HFFc6 (cell line): ENCODE results near the gene DDX47. TPM values are rescaled to one million over a fixed set of nuclear protein-coding genes. Genes with fewer than 3 reads are reported as not detected.
"Not testable (repeated sequence)": the region's sequence is repeated elsewhere in the genome, so short reads cannot be mapped to it uniquely, and the experiment has no call there.

Source experiments
- DNase-seq: peaks from one replicate; pipeline ENCODE4 v3.0.0-alpha.2; 2018
- H3K27ac Mint-ChIP-seq: 2 replicates; pipeline ENCODE4 v1.8.0; 2020; ENCODE audit warnings: mild to moderate bottlenecking, mixed read lengths
- H3K27me3 Mint-ChIP-seq: 2 replicates; pipeline ENCODE4 v1.8.0; 2021; ENCODE audit warnings: mild to moderate bottlenecking, moderate library complexity, mixed read lengths; ENCODE audit not compliant: insufficient read depth
- H3K36me3 Mint-ChIP-seq: 2 replicates; pipeline ENCODE4 v1.8.0; 2021; ENCODE audit warnings: low read depth, mixed read lengths
- H3K4me1 Mint-ChIP-seq: 2 replicates; pipeline ENCODE4 v1.8.0; 2020; ENCODE audit warnings: low read depth, mixed read lengths
- H3K4me3 Mint-ChIP-seq: 2 replicates; pipeline ENCODE4 v1.8.0; 2020; ENCODE audit warnings: mild to moderate bottlenecking, moderate library complexity, mixed read lengths
- H3K9me3 Mint-ChIP-seq: 2 replicates; pipeline ENCODE4 v1.8.0; 2020; ENCODE audit warnings: mild to moderate bottlenecking, mixed read lengths
- CTCF ChIP-seq: fragments of 200-600 bp; sonication (generic); IDR thresholded peaks from 2 replicates; pipeline ENCODE4 v1.5.0; 2021; ENCODE audit warnings: antibody characterized with exemption, mild to moderate bottlenecking
- total RNA-seq, 6 experiments: library from RNA; stranded (reverse); fragmentation: NEBNext Ultra II Directional; extraction: Animal tissue kit (Norgen Biotek cat#: 25700); gene quantifications; 2 replicates in 1 of 6; 3 replicates in 5 of 6; pipeline ENCODE4 v1.2.3, GENCODE V29; 2021

The DDX47 gene
- total RNA-seq, 6 experiments from 2014 or later = 87.6 to 97.3 (median 94.2) TPM

GRCh38 chr12:12797794-12798152 is 15.4 kb upstream of the DDX47 start:
- Mint-ChIP-seq H3K36me3 (no peaks in the 10 kb centered on the region), H3K9me3 (no peaks in the 10 kb centered on the region), H3K4me3 (no peak overlapping the region), H3K4me1 (peaks cover 18% of the 10 kb centered on the region), H3K27me3 (peaks cover 2% of the 10 kb centered on the region), H3K27ac (no peak overlapping the region; the same call in 1 of the 2 replicates)
- TF ChIP-seq CTCF = no peak
- DNase-seq = no peak

GRCh38 chr12:12798480-12798879 is 14.7 kb upstream of the DDX47 start:
- Mint-ChIP-seq H3K9me3 (no peaks in the 10 kb centered on the region), H3K4me1 (peaks cover 25% of the 10 kb centered on the region), H3K36me3 (no peaks in the 10 kb centered on the region), H3K4me3 (no peak overlapping the region), H3K27ac (no peak overlapping the region), H3K27me3 (peaks cover 2% of the 10 kb centered on the region)
- TF ChIP-seq CTCF = no peak
- DNase-seq = no peak

GRCh38 chr12:12799163-12799920 is 13.8 kb upstream of the DDX47 start:
- H3K4me1 Mint-ChIP-seq = peaks cover 33% of the 10 kb centered on the region
- TF ChIP-seq CTCF = no peak
- no peaks in the 10 kb centered on the region for H3K36me3 Mint-ChIP-seq
- DNase-seq = no peak
- no peaks in the 10 kb centered on the region for H3K9me3 Mint-ChIP-seq
- no peak overlapping the region for H3K27ac Mint-ChIP-seq
- H3K4me3 Mint-ChIP-seq = no peak overlapping the region
- H3K27me3 Mint-ChIP-seq = peaks cover 2% of the 10 kb centered on the region

- peaks cover 4% of the 10 kb centered on the region; the same call in 1 of the 2 replicates for H3K36me3 Mint-ChIP-seq
- no peak overlapping the region for H3K4me3 Mint-ChIP-seq
Measured at GRCh38 chr12:12800406-12801180, 12.6 kb upstream of the DDX47 start.

GRCh38 chr12:12801656-12802055 is 11.5 kb upstream of the DDX47 start:
- not testable (repeated sequence) for H3K9me3 Mint-ChIP-seq, H3K4me3 Mint-ChIP-seq, DNase-seq, H3K27ac Mint-ChIP-seq, H3K36me3 Mint-ChIP-seq, H3K27me3 Mint-ChIP-seq
- peaks cover 51% of the 10 kb centered on the region for H3K4me1 Mint-ChIP-seq

More at GRCh38 chr12:12800406-12801180, 12.6 kb upstream of the DDX47 start:
- Mint-ChIP-seq H3K27ac (peak overlapping the region; percentile 27), H3K4me1 (peaks cover 43% of the 10 kb centered on the region), H3K27me3 (peaks cover 2% of the 10 kb centered on the region), H3K9me3 (no peaks in the 10 kb centered on the region)
- no peak for TF ChIP-seq CTCF
- no peak for DNase-seq

GRCh38 chr12:12803186-12803585 is 10.0 kb upstream of the DDX47 start:
- peaks cover 4% of the 10 kb centered on the region; the same call in 1 of the 2 replicates for H3K36me3 Mint-ChIP-seq
- H3K4me1 Mint-ChIP-seq = peaks cover 66% of the 10 kb centered on the region
- DNase-seq = peak; percentile 74
- peak overlapping the region; percentile 47 for H3K4me3 Mint-ChIP-seq
- H3K9me3 Mint-ChIP-seq = no peaks in the 10 kb centered on the region
- H3K27ac Mint-ChIP-seq = peak overlapping the region; percentile 64
- no peaks in the 10 kb centered on the region for H3K27me3 Mint-ChIP-seq
- no peak for TF ChIP-seq CTCF
